Measurements from ENCODE around the gene ARHGAP19. TPM values are rescaled to one million over a fixed set of nuclear protein-coding genes. Genes with fewer than 3 reads are reported as not detected.

Gene ARHGAP19
- total and polyA plus RNA-seq, 9 of the 15 experiments (the other 6 are each of a cell fraction or from before 2014, with no cell fraction given) = 14.8 to 49.5 (median 26.8) TPM

DNA sequence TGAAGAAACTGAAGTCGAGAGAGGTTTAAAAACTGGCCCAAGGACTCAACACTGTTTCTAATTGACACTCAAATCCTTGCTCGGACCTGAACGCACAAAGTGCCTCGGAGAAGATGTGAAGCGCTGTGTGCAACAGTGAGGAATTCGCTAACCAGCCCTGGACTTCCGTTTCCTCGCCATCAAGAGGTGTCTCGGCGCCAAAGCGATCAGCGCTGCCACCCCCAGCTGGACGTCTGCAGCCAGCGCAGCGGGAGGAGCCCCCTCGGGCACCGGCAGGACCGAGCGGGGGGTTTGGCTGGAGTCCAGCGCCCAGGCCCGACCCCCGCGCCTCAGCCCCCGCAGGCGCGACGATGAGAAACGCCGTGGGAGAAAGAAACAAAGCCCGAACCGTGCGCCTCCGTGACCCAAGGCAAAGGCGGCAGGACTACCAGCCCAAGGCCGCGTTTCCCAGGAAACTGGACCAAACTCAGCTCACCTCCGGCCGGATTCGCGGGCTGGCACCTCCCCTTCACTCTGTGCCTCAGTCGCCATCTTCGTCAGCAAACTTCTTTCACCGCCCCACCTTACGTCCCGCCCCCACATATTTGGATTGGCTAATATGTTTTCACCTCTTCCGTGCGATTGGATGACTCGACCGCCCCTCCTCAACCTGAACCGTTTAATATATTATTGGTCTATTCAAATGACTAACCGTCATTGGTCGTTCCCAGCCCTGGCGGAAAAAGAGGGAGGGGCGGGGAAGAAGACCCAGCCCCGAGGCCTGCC is at the start of gene ARHGAP19 (continued):
- TF ChIP-seq ZNF609 (CRISPR knock-in tag; IDR thresholded peaks at IDR 0.05; ENCODE audit: borderline replicate concordance) = no peak
- TF ChIP-seq RAD21 (CRISPR knock-in tag; conservative IDR thresholded peaks at IDR 0.05 in 1 of 2, IDR thresholded peaks at IDR 0.05 in 1 of 2) = no peak
- TF ChIP-seq POLR2AphosphoS2 (IDR thresholded peaks at IDR 0.05; ENCODE audit: low read length) = no peak
- peak in 1 of 2 experiments; percentile 51; a peak in 1 of 4 replicates for TF ChIP-seq SIX5 (IDR thresholded peaks at IDR 0.05; ENCODE audit: borderline replicate concordance in 1 of 2, insufficient read depth in 1 of 2, low read depth in 1 of 2, low read length in 2 of 2)
- TF ChIP-seq, protein P1, sequence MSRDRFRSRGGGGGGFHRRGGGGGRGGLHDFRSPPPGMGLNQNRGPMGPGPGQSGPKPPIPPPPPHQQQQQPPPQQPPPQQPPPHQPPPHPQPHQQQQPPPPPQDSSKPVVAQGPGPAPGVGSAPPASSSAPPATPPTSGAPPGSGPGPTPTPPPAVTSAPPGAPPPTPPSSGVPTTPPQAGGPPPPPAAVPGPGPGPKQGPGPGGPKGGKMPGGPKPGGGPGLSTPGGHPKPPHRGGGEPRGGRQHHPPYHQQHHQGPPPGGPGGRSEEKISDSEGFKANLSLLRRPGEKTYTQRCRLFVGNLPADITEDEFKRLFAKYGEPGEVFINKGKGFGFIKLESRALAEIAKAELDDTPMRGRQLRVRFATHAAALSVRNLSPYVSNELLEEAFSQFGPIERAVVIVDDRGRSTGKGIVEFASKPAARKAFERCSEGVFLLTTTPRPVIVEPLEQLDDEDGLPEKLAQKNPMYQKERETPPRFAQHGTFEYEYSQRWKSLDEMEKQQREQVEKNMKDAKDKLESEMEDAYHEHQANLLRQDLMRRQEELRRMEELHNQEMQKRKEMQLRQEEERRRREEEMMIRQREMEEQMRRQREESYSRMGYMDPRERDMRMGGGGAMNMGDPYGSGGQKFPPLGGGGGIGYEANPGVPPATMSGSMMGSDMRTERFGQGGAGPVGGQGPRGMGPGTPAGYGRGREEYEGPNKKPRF (IDR thresholded peaks at IDR 0.05; ENCODE audit: low read depth, low read length) = no peak
- TF ChIP-seq PTBP1 (IDR thresholded peaks at IDR 0.05; ENCODE audit: low read depth, low read length) = no peak
- TF ChIP-seq ZKSCAN8 (CRISPR knock-in tag; IDR thresholded peaks at IDR 0.05) = no peak
- TF ChIP-seq DMBX1 (CRISPR knock-in tag; IDR thresholded peaks at IDR 0.05; ENCODE audit: borderline replicate concordance) = no peak
- TF ChIP-seq ARHGAP35 (IDR thresholded peaks at IDR 0.05; ENCODE audit: partially characterized antibody) = no peak
- no peak for TF ChIP-seq ZNF347 (CRISPR knock-in tag; IDR thresholded peaks at IDR 0.05; ENCODE audit: low read depth)
- no peak for TF ChIP-seq ZNF280B (CRISPR knock-in tag; IDR thresholded peaks at IDR 0.05)
- no peak for TF ChIP-seq KLF13 (tag; IDR thresholded peaks at IDR 0.05; ENCODE audit: borderline replicate concordance, low read depth)
- TF ChIP-seq PRMT5 (CRISPR knock-in tag; IDR thresholded peaks at IDR 0.05) = no peak

All from K562 (cell line).